Astrocyte of the cerebellum (primary cell): ENCODE measurements around the gene FADS3.

Experiments used
- DNase-seq: peaks from one replicate; pipeline ENCODE4 v3.0.0-alpha.2; 2011; ENCODE audit warnings: low read depth
- H3K4me3 ChIP-seq: 2 replicates; pipeline ENCODE4 v1.5.1; 2011; ENCODE audit warnings: mild to moderate bottlenecking, low read depth, low read length, moderate library complexity
- in situ Hi-C: cut with HindIII; loops from 2 replicates; pipeline ENCODE4 v1.10.0; 2017; ENCODE audit warnings: low sequenced_read_pairs
- TF ChIP-seq, protein P1 (sequence below): IDR thresholded peaks from 2 replicates; pipeline ENCODE4 v1.5.1; 2012; ENCODE audit warnings: low read length, low read depth, moderate library complexity, mild to moderate bottlenecking; ENCODE audit errors: missing control alignments

FADS3 gene

DNA sequence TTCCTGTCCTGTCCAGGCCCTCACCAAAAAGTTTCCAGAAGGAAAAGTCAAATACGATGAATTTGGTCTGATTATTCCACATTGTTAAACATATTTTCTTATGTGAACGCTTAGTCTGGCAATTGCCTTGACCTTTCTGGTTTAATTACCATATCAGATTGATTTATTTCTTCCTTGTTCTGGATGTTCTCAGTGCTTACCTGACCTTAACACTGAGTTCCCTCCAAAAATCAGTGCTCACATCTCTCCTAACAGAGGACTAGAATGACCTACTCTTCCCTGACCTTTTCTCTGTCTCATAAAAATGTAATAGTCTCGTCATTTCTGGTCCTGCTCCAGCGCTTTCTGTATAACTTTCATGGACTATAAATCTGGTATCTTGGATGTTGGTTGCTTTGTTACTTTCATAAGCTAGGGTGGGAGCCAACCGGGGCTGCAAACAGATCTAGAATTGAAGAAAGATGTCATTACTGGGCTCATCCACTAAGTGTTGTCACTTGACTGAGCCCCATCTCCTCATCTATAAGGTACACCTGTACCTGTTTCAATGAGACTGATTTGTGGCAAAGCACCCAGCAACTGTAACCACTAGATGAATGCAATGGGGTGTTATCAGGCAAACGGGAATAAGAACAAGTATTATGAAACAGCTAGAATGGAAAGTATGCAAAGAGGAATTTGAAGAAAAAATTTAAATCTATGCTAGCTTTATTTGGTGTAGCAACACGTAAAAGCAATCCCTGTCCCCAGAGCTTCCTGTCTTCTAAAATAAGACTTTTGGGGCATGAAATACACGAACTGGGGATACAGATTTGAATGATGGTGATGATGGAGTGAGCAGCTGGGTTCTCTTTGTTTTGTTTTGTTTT lies 60.9 kb downstream of the FADS3 start:
- in situ Hi-C loops = no loop called here

DNA sequence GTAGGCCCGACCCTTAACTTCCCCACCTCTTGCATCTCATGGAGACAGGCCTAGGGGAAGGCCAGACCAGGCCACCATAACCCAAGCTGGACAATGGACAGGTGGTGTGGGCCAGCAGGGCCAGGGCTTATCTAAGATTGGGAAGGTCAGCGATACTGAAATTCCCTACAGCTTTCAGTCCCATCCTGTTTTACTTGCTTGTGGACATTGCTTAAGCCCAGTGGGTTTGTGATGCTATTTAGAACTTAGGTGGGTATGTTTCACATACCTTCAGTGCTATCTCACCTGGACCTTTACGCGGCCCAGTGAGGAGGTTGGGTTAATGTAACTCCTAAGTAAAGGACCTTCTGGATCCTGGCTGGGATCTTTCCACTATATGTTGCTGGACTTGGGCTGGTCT lies 61.5 kb downstream of the FADS3 start:
- in situ Hi-C loops = no loop called here
- DNase-seq = no peak
- peak overlapping the region; percentile 90 for H3K4me3 ChIP-seq
- TF ChIP-seq, protein P1, sequence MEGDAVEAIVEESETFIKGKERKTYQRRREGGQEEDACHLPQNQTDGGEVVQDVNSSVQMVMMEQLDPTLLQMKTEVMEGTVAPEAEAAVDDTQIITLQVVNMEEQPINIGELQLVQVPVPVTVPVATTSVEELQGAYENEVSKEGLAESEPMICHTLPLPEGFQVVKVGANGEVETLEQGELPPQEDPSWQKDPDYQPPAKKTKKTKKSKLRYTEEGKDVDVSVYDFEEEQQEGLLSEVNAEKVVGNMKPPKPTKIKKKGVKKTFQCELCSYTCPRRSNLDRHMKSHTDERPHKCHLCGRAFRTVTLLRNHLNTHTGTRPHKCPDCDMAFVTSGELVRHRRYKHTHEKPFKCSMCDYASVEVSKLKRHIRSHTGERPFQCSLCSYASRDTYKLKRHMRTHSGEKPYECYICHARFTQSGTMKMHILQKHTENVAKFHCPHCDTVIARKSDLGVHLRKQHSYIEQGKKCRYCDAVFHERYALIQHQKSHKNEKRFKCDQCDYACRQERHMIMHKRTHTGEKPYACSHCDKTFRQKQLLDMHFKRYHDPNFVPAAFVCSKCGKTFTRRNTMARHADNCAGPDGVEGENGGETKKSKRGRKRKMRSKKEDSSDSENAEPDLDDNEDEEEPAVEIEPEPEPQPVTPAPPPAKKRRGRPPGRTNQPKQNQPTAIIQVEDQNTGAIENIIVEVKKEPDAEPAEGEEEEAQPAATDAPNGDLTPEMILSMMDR = no peak

More for the DNA sequence above, 60.9 kb downstream of the FADS3 start:
- TF ChIP-seq, protein P1 = no peak
- no peak for DNase-seq
- peak overlapping the region; percentile 90 for H3K4me3 ChIP-seq

DNA sequence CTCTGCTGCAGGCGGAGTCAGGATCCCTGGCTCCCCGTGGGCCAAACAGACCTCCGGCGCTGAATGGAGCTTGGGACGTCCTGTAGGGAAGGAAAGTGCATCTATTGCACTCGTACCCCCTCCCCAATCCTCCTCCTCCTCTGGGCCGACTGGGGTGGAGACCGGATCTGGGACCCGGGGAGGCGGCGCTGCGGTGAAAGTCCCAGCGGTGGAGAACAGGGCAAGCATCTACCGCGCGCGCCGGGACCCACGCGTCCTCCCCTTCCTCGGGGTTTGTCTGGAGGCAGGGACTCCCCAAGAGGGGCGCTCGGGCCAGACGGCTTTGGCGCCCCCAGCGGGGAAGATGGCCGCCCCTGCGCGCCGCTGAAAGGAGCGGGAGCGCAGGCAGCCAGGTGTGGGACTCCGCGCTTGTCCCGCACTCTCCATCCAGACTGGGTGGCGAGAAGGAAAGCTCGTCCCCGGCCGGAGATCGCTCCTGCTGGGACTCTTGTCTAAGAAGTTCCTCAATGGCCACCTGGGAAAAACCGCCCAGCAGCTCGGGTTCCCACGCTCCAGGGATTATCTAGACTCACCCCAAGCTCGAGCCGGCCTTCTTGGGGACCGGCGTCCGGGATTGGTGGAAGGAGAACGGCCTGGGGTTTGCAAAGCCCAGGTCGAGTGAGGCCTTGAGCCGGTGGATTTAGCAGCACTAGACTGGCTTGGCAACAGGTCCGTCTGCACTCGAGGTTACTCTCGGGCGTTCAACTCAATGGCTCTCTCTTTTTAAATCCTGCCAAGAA lies 62.5 kb downstream of the FADS3 start:
- DNase-seq = no peak
- TF ChIP-seq, protein P1 = peak; percentile 63
- peak overlapping the region; percentile 90 for H3K4me3 ChIP-seq
- in situ Hi-C loops = no loop called here

DNA sequence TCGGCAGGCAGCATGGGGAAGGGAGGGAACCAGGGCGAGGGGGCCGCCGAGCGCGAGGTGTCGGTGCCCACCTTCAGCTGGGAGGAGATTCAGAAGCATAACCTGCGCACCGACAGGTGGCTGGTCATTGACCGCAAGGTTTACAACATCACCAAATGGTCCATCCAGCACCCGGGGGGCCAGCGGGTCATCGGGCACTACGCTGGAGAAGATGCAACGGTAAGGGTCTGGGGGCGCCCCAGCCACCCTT lies 63.0 kb downstream of the FADS3 start:
- peak overlapping the region; percentile 90 for H3K4me3 ChIP-seq
- TF ChIP-seq, protein P1 = no peak
- no peak for DNase-seq
- in situ Hi-C loops = no loop called here

DNA sequence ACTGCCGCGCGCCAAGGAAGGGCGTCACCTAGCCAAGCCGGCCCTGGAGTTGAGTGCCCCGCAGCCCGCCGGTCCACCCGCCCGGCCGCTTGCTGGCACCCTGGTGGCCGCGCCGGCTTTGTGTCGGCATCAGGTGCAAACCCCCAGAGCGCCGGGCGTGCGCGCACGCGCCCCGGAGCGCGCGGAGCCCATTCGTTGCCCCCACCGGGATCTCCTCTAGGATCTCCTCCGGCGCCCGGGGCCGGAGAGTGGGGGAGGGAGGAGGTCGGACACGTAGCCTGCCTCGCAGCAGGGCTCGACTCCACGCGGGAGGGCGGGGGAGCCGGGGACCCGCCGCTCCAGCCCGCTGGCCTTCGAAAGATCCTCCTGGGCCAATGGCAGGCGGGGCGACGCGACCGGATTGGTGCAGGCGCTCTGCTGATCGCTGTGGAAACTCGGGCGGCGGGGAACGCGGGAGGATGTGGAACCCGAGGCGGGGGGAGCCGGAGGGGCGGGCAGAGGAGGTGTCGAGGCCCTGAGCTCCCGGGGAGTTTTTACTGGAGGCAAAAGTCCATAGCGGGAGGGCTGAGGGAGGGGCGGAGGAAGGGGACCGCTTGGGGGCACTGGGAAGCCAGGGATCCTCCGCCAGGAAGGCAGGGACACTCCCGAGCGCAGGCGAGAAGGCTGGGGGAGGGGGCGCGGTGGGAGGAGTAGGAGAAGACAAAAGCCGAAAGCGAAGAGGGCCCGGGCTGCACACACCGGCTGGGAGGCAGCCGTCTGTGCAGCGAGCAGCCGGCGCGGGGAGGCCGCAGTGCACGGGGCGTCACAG lies 63.6 kb downstream of the FADS3 start, which contains the start of gene FADS2:
TSS of gene FADS2 (plus strand) at position 730 of the 808 bp plus-strand sequence. CDS start 91 bp downstream, outside the sequence.
- peak; percentile 57 for DNase-seq
- peak within 1 kb of the TSS; percentile 90 for H3K4me3 ChIP-seq
- in situ Hi-C loops = no loop called here
- TF ChIP-seq, protein P1 = no peak

DNA sequence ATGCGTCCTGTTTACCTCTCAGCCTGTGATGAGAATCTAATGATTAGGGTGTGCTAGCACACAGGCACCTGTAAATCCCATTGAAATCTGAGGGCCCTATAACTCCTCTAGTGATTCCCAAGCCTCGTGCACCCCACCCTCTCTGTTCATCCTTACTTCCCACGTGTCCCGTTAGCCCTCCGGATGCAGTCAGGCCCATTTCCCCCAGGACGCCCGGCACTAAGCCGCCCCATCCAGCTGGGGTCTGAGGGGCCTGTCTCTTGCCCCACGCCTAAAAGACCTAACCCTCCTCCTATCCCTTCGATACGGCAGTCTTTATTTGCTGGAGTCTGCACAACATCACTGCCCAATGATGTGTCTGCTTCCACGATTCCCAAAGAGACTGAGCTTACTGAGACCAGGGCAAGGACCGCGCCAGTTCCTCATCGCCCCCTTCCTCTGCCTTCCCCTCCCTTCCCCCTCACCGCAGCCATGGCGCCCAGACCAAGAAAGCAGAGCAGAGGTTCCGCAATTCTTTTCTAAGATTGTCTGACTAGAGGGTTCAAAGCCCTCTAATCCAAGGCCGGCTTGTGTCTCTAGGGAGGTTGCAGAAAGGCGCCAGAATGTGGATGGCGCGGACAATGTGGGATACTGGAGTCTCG lies 64.3 kb downstream of the FADS3 start:
- DNase-seq = no peak
- peak overlapping the region; percentile 90 for H3K4me3 ChIP-seq
- TF ChIP-seq, protein P1 = no peak
- in situ Hi-C loops = no loop called here
